Placental epithelial cell (primary cell): Measurements from ENCODE around the gene GPATCH2L. TPM values are rescaled to one million over a fixed set of nuclear protein-coding genes. Genes with fewer than 3 reads are reported as not detected.

Experiments
- total RNA-seq: library from RNA; depleted of rRNA; stranded (reverse); fragments of >200 nt; gene quantifications from 2 replicates; pipeline ENCODE4 v1.2.3, GENCODE V29; 2012

GPATCH2L gene
- 42.0 and 68.0 TPM in 2 replicates for total RNA-seq

GRCh38 chr14:76151398-76152332 lies at the start of gene GPATCH2L:
Gene GPATCH2L, plus strand, starts transcription at chr14:76151922. Its CDS starts 2,442 bp downstream, at chr14:76154364.

Other genes with a start within 250 kb of the GPATCH2L start
- 0.33 and 1.2 TPM in 2 replicates for gene TGFB3, start 169.9 kb upstream of the GPATCH2L start, total RNA-seq
- 17.8 and 18.8 TPM in 2 replicates for gene IFT43, start 166.2 kb upstream of the GPATCH2L start, total RNA-seq
- under 0.01 and 0.22 TPM in 2 replicates for gene ESRRB, start 224.2 kb downstream of the GPATCH2L start, total RNA-seq